ENCODE data around the gene DNAJB4.
"Not testable (repeated sequence)": the region's sequence is repeated elsewhere in the genome, so short reads cannot be mapped to it uniquely, and the experiment has no call there.

The DNAJB4 gene

DNA sequence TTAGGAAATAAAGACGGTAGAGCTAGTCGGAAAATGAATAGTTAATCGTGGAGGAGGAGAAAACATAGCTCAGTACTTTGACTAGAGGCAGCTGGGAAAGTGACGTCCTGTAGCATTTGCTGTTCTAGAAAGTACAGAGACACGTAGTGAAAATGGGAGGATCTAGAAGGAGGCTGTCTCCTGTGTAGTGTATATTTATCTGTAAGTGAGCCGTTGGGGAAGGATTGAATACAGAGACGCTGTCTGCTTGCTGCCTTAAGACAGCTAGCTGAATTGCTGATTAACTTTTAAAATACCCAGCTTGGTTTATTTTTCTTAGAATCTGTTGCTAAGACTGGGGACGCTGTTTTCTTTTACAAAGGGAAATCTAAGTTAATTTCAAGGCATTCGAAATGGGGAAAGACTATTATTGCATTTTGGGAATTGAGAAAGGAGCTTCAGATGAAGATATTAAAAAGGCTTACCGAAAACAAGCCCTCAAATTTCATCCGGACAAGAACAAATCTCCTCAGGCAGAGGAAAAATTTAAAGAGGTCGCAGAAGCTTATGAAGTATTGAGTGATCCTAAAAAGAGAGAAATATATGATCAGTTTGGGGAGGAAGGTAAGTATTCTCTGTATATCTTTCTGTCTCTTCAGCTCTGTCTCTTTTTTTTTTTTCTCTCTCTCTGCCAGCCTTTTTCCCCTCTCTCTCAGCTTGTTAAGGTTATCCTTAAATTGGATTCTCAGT lies at the start of gene DNAJB4:
Gene DNAJB4, plus strand, starts transcription at position 221 of the 729 bp plus-strand sequence. Its CDS starts 172 bp downstream, at position 393.
- DNase-seq = peak; percentile 92

DNA sequence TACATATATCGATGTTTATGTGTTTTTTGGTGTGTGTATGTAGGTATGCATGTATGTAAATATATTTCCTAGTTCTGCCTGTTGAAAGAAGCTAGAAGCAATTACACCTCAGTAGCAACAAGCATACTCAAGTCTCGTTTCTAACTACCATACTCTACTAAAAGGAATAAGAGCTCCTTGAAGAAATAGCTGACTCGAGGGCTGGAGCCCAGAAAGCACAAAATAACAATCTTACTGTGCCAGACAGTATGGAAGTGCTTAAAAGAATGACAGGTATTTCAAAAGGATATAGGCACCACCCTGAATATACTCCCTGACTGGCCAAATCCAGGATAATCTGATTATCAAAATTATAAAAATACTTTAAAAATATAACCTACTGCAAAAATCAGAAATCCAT lies 49.0 kb upstream of the DNAJB4 start:
- DNase-seq = no peak

DNA sequence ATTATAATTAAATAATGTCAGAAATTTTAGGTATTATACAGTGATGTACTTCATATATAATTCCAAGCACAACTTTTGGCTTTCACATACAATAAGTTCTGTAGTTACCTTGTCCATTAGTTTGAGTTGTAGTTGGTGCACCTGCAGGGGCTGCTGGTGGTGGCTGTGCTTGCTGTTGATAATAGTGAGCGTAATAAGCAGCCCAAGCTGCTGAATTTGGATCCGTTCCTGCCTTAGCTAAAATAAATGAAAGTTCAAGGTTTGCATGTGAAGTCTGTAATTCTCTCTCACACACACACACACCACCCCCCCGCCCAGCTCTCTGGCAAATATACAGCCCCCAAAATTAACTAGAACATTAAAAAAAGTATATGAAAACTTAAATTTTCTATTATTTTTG lies 48.3 kb upstream of the DNAJB4 start:
- DNase-seq = no peak

DNA sequence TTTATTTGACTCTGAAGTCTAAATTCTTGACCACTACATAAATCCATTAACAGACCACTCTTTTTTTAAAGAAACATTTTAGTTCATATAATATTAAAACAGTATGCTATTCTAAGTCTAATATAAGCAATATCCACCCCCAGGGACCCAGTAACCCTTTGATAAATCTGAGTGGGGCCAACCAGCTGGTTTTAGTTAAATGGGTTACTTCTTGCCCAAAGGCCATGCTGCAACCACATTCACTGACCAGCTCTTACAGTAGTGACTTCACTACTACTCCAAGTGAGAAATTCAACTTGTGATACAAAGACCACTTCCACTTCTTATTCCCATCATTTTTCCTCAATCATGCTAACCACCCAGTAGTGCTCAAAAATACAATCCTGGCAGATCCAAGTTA lies 46.3 kb upstream of the DNAJB4 start:
- DNase-seq = no peak

DNA sequence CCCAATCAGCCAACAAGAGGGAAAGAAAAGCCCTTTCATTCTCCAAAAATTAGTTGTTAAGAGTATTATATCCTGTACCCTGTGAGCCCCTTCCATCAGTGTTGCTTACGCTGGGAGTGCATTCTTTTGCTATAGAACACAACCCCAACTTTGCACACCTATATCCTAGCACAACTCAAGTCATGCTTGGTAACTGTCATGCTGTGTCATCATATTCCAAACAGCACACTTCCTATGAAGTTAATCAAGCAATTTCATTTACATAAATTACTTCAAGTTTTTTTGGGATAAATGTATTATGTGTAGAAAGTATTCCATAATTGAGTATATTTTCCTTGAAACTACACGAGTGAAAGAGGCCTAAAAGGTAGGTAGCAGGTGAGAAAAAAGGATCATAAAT lies 45.9 kb upstream of the DNAJB4 start:
- no peak for DNase-seq

DNA sequence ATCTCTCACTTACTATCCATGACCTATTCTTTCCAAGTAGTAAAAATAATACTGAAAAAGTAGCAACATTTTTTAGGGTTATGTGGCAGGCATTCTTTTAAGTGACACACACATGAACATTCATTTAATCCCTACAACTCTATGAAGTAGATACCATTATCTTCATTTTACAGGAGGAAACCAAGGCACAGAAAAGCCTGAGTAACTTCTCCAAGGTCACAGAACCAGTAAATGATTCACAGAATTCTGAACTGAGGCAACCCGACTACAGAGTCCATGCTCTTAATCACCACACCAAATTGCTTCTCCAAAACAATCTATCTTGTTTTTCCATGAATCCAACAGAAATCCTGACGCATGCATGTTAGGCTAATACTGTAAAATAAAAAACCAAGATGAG lies 43.3 kb upstream of the DNAJB4 start:
- DNase-seq = no peak

DNA sequence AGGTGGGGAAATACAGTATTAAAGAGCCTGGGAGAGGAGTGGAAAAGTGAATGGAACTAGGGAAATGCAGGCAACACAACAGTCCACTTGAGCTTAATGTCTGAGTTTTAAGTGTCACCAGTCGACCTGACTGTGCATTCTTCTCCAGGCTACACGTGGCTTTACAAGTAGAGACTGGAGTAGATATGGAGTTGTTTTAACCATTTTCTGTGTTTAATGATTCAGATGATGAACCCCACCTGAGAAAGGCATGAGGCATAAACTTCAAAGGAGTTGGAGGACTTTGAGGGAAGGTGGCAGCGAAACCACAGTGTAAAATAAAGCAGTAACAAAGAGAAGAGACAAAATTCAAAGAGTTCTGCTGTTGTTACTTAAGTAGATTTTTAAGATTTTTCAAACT lies 38.4 kb upstream of the DNAJB4 start:
- no peak for DNase-seq

DNA sequence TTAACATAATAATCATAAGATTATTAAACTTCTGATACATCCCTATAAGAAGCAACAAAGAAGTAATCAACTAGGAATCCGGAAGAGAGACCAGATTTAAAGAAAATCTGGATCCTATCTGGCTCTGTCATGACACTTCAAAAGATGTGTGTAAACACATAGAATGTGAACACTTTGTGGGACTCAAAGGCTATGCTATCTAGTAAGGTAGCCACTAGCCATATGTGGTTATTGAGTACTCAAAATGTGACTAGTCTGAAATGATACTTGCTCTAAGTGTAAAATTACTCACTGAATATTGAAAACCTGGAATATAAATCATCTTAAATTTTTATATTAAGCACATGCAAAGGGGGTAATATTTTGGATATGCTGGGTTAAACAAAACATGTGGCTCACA lies 34.5 kb upstream of the DNAJB4 start:
- no peak for DNase-seq

DNA sequence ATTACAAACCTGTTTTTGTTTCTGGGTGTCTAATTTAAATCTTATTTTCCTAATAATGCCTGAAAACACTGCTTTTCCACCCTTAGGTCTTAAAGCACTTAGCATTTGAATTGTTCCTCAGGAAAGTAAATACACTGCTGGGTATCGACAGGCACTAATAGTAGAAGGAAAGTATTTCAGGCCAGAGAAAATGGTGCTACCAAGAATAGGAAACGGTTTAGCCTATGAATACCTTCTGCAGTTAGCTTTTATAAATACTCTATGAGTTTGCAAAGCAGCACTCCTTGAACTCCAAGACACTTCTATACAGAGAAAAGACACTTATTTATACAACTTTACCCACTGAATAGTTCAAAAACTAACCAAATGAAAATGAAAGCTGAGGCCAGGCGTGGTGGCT lies 32.7 kb upstream of the DNAJB4 start:
- DNase-seq = no peak

DNA sequence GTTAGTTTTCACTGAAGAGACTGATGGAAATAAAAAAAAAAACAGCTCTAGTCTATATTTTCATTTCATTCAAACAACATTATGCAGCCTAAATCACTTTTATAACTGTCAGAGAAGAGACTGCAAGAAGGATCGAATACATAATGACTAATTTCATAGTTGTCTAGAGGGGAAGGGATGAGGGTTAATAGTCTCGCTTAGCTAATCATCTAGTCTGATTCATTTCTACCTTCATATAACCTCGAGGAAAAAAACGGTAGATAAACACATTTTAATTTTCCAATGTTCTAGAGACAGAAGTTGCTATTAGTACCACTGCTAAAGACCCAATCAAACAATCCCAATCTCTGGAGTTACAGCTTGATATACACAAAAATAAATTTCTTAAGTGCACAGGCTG lies 29.4 kb upstream of the DNAJB4 start:
- DNase-seq = no peak

DNA sequence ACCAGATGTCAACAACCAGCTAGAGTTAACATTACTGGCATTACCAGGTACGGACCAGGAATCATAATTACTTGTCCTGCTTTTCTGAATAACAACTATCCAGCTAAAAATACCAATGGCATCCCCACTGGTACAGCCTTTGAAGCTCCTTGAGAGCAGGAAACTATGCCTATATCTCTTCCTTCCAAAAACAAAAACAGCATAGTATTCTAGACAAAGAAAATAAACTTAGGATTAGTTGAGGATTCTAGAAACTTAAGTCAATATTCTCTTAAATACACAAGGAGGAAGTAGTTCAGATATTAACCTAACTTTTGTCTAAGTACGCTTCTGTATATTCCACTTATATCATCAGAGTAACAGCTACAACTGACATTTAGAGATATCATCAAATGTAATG lies 28.8 kb upstream of the DNAJB4 start:
- no peak for DNase-seq

DNA sequence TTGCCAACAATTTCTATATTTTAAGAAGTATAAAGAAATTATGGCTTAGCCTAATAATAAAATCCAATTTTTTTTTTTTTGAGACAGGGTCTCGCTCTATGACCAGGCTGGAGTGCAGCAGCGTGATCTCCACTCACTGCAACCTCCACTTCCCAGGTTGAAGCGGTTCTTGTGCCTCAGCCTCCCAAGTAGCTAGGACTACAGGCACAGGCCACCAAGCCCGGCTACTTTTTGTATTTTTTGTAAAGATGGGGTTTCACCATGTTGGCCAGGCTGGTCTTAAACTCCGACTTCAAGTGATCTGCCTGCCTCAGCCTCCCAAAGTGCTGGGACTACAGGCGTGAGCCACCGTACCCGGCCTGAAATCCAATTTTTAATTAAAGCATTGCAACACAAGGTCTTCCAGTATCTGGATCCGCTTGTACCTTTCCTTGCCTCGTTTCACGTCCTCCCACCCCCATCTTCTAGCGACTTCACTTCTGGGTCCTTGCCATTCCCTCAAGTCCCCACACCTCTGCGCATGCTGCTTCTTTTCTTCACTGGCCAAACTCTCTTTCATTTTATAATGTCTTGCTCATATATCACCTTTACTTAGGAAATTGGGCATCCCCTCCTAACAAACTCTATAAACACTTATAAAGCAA lies 28.2 kb upstream of the DNAJB4 start:
- DNase-seq = no peak

DNA sequence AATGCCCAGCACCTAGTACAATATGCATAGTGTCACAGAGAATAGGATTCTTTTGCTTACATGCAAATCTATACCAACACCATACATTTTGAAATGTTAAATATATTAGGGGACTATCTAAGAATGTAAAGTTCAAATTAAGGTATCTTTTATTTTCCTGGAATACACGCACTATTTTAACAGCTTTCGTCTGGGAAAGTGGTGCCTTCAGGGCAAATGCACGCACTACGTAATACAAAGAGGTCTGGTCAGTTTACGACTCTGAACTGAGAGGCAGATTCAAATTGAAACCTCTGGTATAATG lies 26.8 kb upstream of the DNAJB4 start:
- no peak for DNase-seq

DNA sequence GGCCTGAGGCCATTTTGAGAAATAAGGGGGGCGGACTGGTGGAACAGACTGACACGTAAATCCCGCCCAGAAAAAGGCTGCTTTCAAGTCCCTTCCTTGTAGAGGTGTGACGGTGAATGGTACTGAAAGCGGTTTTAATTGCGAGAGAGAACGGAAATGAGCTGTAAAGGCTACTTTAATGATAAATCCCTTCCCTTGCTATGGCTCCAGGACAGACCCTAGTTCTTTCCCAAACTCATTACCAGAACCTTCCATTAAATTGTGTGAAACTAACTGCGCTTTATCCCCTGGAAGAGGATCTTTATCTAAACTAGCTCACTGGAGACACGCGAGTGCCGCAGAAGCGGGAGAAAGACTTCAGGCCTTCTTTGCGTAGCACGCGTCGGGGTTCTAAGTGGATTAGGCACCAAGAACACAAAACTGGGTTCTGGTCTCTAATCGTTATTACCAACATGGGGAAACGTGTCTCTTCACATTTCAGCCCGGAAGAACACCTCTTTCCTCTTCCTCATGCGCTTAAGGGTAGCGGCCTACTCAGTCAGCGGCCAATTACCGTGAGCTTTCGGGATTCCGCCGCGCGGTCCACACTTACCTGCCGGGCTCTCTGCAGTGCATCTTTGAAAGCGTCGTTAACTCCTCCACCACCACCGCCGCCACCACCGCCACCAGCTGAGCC lies 26.3 kb upstream of the DNAJB4 start:
- DNase-seq = peak; percentile 88

DNA sequence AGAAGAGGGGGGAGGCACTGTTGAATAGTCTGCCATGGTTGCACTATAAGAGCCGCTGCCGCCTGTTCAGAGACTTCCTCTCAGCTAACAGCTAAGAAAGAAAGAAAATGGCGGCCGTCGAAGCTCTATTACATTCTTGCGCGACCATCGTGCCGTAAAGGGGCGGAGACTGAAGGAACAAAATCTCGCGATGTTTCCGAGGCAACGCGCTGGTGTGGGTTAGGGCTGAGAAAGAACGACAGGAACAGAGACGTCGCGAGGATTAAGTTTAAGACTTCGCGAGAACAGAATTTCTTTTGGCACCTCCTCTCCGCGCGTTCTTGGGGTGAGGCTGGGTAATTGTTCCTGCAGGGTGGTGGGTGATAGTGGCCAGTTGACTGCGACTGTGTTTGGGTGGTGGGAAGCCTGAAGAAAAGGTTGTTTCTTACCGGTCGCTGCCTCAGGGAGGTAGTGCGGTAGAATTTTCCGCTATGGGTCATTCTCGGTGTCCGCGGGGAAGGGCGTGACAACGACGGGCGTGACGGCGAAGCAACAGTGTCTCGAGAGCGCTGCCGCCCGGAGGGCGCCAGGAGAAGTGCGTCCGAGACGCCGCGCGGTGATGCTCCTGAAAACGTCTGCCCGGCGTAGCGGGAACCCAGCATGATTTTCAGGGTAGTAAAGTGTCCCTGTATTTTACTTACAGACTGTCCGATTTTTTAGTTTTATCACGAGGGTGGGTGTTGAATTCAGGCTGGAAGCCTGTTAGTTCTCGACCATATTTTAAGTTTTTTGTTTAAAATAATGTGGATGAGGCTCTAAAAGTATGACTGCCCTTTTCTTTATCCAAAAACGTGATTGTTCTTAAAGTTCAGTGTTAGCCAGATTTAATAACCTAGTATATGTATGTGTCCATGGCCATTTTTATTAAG lies 25.5 kb upstream of the DNAJB4 start, which contains the start of gene FUBP1:
Gene FUBP1, minus strand, starts transcription at position 104 of the 908 bp plus-strand sequence. Its CDS starts 68 bp downstream, at position 36.
- peak; percentile 99 for DNase-seq

DNA sequence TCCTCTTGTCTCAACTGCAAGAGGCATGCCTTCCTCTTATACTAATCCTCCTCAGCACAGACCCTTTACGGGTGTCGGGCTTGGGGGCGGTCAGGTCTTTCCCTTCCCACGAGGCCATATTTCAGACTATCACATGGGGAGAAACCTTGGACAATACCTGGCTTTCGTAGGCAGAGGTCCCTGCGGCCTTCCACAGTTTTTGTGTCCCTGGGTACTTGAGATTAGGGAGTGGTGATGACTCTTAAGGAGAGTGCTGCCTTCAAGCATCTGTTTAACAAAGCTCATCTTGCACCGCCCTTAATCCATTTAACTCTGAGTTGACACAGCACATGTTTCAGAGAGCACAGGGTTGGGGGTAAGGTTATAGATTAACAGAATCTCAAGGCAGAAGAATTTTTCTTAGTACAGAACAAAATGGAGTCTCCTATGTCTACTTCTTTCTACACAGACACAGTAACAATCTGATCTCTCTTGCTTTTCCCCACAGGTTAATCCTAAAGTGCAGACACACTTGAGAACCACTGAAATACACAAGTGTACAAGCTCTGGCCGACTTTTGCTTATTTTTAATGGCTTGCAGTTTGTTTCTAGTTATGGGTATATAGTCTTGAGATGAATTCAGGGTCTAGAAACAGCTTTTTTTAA lies 21.3 kb upstream of the DNAJB4 start:
- DNase-seq = not testable (repeated sequence)

DNA sequence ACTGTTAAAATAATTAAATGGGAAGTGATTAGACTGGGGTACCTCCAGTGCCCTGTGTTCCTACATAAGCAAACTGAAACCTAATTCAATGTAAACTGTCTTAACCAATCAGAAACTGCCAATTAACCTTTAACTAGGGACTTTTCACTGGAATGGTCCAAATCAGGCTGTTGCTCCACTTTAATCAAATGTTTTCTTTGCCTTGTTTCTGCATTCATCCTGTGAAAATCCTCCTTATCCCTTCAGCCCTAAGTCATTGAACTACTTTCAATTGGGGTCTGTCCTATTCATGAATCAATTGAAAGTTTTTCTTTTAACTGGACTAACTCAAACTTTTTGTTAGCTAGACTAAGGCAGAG lies 20.8 kb upstream of the DNAJB4 start:
- no peak for DNase-seq

DNA sequence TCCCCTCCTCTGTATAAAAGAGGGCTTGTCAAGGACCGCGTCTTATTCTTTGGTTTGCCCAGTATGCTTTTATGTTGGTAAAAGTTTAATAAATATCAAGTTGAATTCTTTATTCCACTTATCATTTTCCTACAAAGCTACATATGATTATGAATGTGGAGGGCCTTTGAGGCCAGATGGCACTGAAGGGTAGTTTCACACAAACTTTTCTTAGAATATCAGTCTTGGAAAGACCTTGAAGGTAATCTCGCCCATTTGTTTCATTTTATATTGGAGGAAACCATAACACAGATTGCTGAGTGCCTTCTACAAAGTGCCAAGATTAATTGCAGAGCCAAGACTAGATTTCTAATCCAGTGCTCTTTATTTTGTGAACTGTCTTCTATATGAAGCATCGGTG lies 20.1 kb upstream of the DNAJB4 start:
- no peak for DNase-seq

DNA sequence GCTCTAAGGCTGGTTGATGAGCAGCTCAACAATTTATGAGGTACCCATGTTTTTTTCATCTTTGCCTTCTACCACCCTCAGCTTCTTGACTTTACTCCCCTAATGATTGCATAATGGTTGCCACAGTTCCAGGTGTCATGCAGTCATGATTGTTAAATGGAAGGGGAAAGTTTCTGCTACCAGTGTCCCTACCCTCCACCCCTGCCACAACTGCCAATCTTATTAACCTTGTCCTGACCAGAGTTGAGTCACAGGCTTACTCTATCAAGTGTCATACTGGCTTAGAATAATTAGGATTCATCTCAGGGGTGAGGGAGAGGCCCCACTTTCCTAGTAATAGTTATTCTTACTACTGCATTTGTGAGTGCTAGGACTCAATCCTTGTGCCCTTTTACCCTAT lies 17.9 kb upstream of the DNAJB4 start:
- no peak for DNase-seq

DNA sequence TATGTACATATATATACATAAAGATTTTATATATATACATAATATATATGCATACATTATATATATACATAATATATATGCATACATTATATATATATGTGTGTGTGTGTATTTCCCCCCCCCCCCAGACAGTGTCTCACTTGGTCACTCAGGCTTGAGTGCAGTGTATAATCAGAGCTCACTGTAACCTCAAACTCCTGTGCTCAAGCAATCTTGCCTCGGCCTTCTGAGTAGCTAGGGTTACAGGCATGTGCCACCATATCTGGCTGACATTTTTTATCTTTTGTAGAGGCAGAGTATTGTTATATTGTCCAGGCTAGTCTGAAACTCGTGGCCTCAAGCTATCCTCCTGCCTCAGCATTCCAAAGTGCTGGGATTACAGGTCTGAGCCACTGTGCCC lies 16.8 kb upstream of the DNAJB4 start:
- no peak for DNase-seq

DNA sequence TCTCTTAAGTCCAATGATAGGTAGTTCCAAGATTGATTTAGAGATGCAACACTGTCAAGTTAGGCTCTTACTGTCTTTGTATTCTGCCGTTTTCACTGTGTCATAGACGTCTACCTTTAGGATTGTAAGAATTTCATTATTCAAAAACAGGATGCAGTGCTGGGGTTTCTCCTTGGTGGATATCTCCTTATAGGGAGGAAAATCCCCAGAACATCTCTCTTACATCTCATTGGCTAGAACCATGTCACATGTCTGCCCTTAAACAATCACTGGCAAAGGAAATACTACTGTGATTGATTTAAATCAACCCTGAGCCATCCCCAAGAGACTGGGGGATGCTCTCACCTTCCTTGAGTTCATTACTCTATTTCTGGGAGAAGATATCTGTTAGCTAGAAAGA lies 15.0 kb upstream of the DNAJB4 start:
- no peak for DNase-seq

DNA sequence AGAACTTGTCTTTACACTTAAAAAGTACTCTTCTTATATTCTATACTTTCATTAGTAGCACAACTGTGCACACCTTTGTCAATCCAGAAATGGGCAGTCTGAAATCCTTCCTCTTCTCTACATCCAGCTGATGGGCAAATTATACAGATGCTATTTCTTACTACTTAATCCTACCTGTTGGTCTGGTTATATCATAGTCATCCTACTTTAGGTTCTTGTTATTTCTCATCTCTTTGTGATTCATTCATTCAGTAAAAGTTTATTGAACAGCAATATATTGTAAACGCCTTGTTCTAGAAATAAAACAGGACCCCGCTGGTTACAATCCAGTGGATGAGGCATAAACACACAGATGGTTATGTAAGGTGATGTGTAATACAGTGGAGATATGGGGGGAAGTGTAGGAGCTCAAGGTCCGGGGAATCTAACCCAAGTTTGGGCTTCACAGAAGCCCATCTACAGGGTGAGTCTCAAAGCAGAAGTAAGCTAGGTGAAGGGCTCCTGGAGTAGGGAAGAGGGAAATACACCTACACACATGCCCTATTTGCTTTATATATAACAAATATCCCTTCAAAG lies 14.0 kb upstream of the DNAJB4 start:
- no peak for DNase-seq

DNA sequence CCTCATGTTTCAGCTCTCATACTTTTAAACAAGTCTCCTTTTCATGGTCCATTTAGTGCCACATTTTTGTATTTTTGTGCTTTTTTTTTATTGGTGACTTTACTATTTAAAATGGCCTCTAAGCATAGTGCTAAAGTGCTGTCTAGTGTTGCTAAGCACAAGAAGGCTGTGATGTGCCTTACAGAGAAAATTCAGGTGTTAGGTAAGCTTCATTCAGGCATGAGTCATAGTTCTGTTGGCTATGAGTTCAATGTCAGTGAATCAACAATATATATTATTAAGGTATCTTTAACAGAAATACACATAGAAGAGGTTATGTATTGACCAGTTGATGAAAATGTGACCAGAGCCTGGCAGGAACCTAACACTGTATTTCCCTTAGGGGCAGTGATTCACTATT lies 13.1 kb upstream of the DNAJB4 start:
- no peak for DNase-seq

All from NCI-H526 treated with DMSO at 0.1 percent for 48 hours (cell line).